GM12878 (cell line): Measurements from ENCODE around the gene NKD1.

Source experiments
- EED ChIP-seq: sonication (generic); IDR thresholded peaks from 2 replicates; pipeline ENCODE4 v1.6.1; 2016; ENCODE audit warnings: antibody characterized with exemption, low read depth
- HCFC1 ChIP-seq: fragments of 150-350 bp; IDR thresholded peaks from 2 replicates; pipeline ENCODE4 v1.6.1; 2014; ENCODE audit warnings: low read length
- KLF5 ChIP-seq: fragments of 450-650 bp; IDR thresholded peaks from 2 replicates; pipeline ENCODE4 v1.6.1; 2014; ENCODE audit warnings: mild to moderate bottlenecking; ENCODE audit not compliant: partially characterized antibody
- POLR2AphosphoS2 ChIP-seq: IDR thresholded peaks from 2 replicates; pipeline ENCODE4 v1.6.1; 2011; ENCODE audit warnings: low read depth, mild to moderate bottlenecking, low read length, improper control_type of control experiment, moderate library complexity
- REST ChIP-seq: IDR thresholded peaks from 2 replicates; pipeline ENCODE4 v1.6.1; 2012; ENCODE audit warnings: mild to moderate bottlenecking, low read depth, low read length
- TF ChIP-seq, protein P1 (sequence below): fragments of 450-650 bp; IDR thresholded peaks from 2 replicates; pipeline ENCODE4 v1.6.1; 2014; ENCODE audit warnings: mild to moderate bottlenecking

- TF ChIP-seq REST = no peak
- no peak for TF ChIP-seq POLR2AphosphoS2
- no peak for TF ChIP-seq EED
- no peak for TF ChIP-seq HCFC1
- TF ChIP-seq, protein P1, sequence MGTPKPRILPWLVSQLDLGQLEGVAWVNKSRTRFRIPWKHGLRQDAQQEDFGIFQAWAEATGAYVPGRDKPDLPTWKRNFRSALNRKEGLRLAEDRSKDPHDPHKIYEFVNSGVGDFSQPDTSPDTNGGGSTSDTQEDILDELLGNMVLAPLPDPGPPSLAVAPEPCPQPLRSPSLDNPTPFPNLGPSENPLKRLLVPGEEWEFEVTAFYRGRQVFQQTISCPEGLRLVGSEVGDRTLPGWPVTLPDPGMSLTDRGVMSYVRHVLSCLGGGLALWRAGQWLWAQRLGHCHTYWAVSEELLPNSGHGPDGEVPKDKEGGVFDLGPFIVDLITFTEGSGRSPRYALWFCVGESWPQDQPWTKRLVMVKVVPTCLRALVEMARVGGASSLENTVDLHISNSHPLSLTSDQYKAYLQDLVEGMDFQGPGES = no peak
- TF ChIP-seq KLF5 = no peak
Measured at GRCh38 chr16:50609471-50609870, 61.3 kb downstream of the NKD1 start.
